ENCODE measurements around the gene OR51B6. TPM values are rescaled to one million over a fixed set of nuclear protein-coding genes. Genes with fewer than 3 reads are reported as not detected.
"Not testable (repeated sequence)": the region's sequence is repeated elsewhere in the genome, so short reads cannot be mapped to it uniquely, and the experiment has no call there.

The OR51B6 gene
- total RNA-seq, 1 experiment from 2014 or later = not detected

- TF ChIP-seq POLR2AphosphoS5 (IDR thresholded peaks at IDR 0.05; ENCODE audit: low read depth, low read length) = no peak
- ChIA-PET CTCF (no interaction called here), POLR2A (no interaction called here)
- BruUV-seq (replicated peaks) = no TSS peak
- DNase-seq (ENCODE audit: low read depth, low spot score) (no peak), ATAC-seq (no peak)
- intact Hi-C loops (cut with micrococcal nuclease; ENCODE audit: unreplicated experiment) = no loop called here
- Histone ChIP-seq H3K36me3 (ENCODE audit: control insufficient read depth, insufficient read depth, low read length) (no peaks in the 10 kb centered on the region), H3K27ac (ENCODE audit: low read length) (no peak overlapping the region), H3K27me3 (ENCODE audit: control insufficient read depth, insufficient read depth, low read length) (no peaks in the 10 kb centered on the region; the same call in 1 of the 2 replicates), H3K4me1 (ENCODE audit: control insufficient read depth, insufficient read depth, low read length) (no peaks in the 10 kb centered on the region), H3K4me3 (ENCODE audit: low read depth in 2 of 2, low read length in 2 of 2) (no peak overlapping the region), H3K9me3 (ENCODE audit: control insufficient read depth, insufficient read depth, low read depth, low read length) (no peaks in the 10 kb centered on the region)
- in situ Hi-C loops (cut with HindIII; ENCODE audit: low pct_unique_long_range_greater_than_20kb, low sequenced_read_pairs) = no loop called here
Observed at GRCh38 chr11:5349550-5349949, 1.8 kb upstream of the OR51B6 start.

- H3K4me1 ChIP-seq (ENCODE audit: control insufficient read depth, insufficient read depth, low read length); POLR2A ChIA-PET; H3K9me3 ChIP-seq (ENCODE audit: control insufficient read depth, insufficient read depth, low read depth, low read length); ATAC-seq; DNase-seq (ENCODE audit: low read depth, low spot score); CTCF ChIA-PET; in situ Hi-C loops (cut with HindIII; ENCODE audit: low pct_unique_long_range_greater_than_20kb, low sequenced_read_pairs); H3K27ac ChIP-seq (ENCODE audit: low read length); H3K36me3 ChIP-seq (ENCODE audit: control insufficient read depth, insufficient read depth, low read length); H3K27me3 ChIP-seq (ENCODE audit: control insufficient read depth, insufficient read depth, low read length); intact Hi-C loops (cut with micrococcal nuclease; ENCODE audit: unreplicated experiment); H3K4me3 ChIP-seq (ENCODE audit: low read depth in 2 of 2, low read length in 2 of 2); BruUV-seq (replicated peaks): not testable (repeated sequence)
Observed at GRCh38 chr11:5356031-5356430, 4.7 kb downstream of the OR51B6 start.

- H3K36me3 ChIP-seq (ENCODE audit: control insufficient read depth, insufficient read depth, low read length) = no peaks in the 10 kb centered on the region
- H3K9me3 ChIP-seq (ENCODE audit: control insufficient read depth, insufficient read depth, low read depth, low read length) = no peaks in the 10 kb centered on the region
- H3K4me3 ChIP-seq (ENCODE audit: low read depth in 2 of 2, low read length in 2 of 2) = no peak overlapping the region
- CTCF ChIA-PET = no interaction called here
- intact Hi-C loops (cut with micrococcal nuclease; ENCODE audit: unreplicated experiment) = no loop called here
- POLR2A ChIA-PET = no interaction called here
- no peaks in the 10 kb centered on the region for H3K4me1 ChIP-seq (ENCODE audit: control insufficient read depth, insufficient read depth, low read length)
- no TSS peak for BruUV-seq (replicated peaks)
- H3K27me3 ChIP-seq (ENCODE audit: control insufficient read depth, insufficient read depth, low read length) = no peaks in the 10 kb centered on the region; the same call in 1 of the 2 replicates
- TF ChIP-seq TCF7L2 (IDR thresholded peaks at IDR 0.05; ENCODE audit: low read depth, low read length) (no peak), SIN3A (IDR thresholded peaks at IDR 0.05; ENCODE audit: borderline replicate concordance, insufficient read depth, low read depth, low read length) (no peak), POLR2AphosphoS5 (IDR thresholded peaks at IDR 0.05; ENCODE audit: low read depth, low read length) (no peak), CTCF (IDR thresholded peaks at IDR 0.05) (no peak), REST (IDR thresholded peaks at IDR 0.05; ENCODE audit: insufficient read depth in 1 of 2, low read depth in 2 of 2, low read length in 1 of 2) (no peak)
- ATAC-seq = no peak
- in situ Hi-C loops (cut with HindIII; ENCODE audit: low pct_unique_long_range_greater_than_20kb, low sequenced_read_pairs) = no loop called here
- no peak for DNase-seq (ENCODE audit: low read depth, low spot score)
- no peak overlapping the region for H3K27ac ChIP-seq (ENCODE audit: low read length)
Observed at GRCh38 chr11:5362017-5362625, 10.8 kb downstream of the OR51B6 start.
